D721Med (cell line): ENCODE results near the gene CYB561A3.

ENCODE experiments used
- DNase-seq: peaks from one replicate; pipeline ENCODE4 v3.0.0; 2011; ENCODE audit warnings: low spot score; ENCODE audit not compliant: insufficient read length
- FAIRE-seq: peaks from 2 replicates; lab custom pipeline; 2011; peaks lifted over from hg19 to GRCh38; lab: Jason Lieb, UNC
- TF ChIP-seq, protein P1 (sequence below): IDR thresholded peaks from 2 replicates; pipeline ENCODE4 v1.5.1; 2012; ENCODE audit warnings: mild to moderate bottlenecking, control low read depth; ENCODE audit not compliant: insufficient read depth; ENCODE audit errors: missing control alignments

The CYB561A3 gene

DNA sequence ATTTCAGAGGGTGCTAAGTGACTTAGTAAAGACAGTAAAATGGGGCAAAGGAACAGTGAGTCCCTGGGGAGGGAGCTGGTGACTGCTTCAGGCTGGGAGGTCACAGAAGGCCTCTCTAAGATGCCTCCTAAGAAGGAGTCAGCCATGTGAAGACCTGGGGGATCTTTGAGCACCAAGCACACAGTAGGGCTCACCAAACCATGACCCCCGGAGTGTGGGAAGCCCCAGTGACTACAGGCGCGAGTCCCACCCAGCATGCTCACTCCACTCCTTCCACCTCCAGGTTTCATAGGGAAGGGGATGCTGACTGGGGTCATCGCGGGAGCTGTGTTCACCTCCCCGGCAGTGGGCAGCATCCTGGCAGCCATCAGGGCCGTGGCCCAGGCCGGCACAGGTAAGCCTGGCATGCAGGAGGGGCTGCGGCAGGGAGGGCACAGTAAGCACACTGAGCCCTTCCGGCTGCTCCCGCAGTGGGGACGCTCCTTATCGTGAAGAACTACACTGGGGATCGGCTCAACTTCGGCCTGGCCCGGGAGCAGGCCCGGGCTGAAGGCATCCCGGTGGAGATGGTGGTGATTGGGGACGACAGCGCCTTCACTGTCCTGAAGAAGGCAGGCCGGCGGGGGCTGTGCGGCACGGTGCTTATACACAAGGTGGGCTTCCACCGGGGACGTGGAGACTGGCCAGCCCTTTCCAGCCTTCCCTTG lies 22.7 kb downstream of the CYB561A3 start:
- DNase-seq = no peak
- TF ChIP-seq, protein P1, sequence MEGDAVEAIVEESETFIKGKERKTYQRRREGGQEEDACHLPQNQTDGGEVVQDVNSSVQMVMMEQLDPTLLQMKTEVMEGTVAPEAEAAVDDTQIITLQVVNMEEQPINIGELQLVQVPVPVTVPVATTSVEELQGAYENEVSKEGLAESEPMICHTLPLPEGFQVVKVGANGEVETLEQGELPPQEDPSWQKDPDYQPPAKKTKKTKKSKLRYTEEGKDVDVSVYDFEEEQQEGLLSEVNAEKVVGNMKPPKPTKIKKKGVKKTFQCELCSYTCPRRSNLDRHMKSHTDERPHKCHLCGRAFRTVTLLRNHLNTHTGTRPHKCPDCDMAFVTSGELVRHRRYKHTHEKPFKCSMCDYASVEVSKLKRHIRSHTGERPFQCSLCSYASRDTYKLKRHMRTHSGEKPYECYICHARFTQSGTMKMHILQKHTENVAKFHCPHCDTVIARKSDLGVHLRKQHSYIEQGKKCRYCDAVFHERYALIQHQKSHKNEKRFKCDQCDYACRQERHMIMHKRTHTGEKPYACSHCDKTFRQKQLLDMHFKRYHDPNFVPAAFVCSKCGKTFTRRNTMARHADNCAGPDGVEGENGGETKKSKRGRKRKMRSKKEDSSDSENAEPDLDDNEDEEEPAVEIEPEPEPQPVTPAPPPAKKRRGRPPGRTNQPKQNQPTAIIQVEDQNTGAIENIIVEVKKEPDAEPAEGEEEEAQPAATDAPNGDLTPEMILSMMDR = no peak
- no peak for FAIRE-seq

- DNase-seq (no peak), FAIRE-seq (no peak)
- TF ChIP-seq, protein P1 = no peak
Observed at GRCh38 chr11:61337706-61338470, 23.8 kb downstream of the CYB561A3 start.

DNA sequence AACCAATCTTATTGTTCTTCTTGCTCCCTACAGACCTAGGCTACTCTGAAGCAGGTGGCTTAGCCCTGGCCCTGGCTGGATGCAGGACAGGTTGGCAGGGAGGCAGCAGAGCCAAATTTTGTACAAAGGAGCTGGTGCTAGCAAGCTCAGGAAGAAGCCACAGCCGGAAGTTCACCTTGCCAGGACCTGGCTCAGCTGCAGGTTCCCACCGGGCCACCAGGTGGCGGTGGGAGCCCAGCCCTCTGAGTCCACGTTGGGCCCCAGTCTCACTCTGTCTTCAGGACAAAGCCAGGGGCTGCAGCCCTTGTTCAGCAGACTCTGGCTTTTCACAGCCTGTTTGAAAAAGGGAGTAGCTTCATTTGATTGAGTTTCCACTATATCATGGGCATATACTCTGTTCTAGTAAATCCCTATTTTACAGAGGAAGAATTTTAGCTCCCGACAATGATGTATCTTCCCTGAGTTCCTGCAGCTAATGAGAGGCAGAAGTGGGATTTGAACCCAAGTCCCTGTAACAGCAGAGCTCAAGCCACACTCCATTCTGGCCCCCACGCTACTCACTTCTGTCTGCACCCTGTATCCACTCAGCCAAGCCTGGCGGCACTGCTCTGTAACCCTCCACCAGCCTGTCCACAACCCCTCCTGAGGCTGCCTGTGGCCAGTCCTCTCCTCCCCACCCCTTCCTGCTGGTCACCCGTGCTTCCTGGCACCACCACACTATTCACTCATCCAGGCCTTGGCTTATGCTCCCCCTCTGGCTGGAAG lies 25.3 kb downstream of the CYB561A3 start:
- FAIRE-seq (no peak), DNase-seq (peak; percentile 90)
- TF ChIP-seq, protein P1 = peak; percentile 92

- TF ChIP-seq, protein P1 = no peak
- FAIRE-seq = no peak
- no peak for DNase-seq
Observed at GRCh38 chr11:61335355-61335710, 26.3 kb downstream of the CYB561A3 start.

DNA sequence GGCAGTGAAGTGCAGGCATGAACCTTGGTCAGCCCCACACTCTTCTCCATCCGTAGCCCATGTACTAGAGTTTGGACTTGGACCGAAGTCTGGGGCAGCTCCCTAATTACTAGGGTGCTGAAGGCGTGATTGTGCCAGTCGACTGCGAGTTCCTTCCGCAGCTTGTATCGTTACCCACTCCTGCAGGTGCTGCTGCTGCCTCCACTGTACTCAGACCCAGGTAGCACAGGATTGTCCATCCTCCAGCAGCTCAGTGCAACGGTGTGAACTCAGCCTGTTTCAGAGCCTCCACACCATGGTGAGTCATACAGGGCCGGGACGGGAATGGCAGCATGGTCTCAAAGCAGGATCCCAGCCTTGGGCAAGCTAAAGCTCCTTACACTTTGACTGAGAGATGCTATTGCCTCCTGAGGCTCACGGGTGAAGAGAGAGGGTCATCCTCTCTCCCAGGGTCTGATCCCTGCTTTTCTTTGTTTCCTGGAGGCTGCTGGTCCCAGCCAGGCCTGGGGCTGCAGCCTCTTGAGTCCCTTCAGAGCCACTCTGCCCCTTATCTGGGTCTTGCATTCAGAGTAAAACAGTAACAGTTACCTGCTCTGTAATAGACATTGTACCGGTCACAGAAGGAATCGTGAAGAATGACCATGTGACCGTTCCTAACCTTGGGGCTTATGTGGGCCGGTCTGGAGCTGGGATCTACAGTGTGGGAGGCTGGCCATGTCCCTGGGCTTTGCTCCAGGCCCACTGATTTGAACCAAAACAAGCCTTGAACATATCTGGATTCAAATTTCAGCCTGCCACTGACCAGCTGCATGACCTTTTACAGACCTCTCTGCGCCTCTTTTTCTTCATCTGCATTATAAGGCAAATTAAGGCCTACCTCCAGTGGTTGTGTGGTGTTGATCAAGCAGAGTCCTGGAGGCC lies 27.0 kb downstream of the CYB561A3 start:
- TF ChIP-seq, protein P1 = no peak
- DNase-seq (no peak), FAIRE-seq (no peak)
